B cell (primary cell): ENCODE data around the gene FBXO44. TPM values are rescaled to one million over a fixed set of nuclear protein-coding genes. Genes with fewer than 3 reads are reported as not detected.

Source experiments
- ATAC-seq: fragments of 200-7000 bp; cut with Tn5 transposase; one replicate; pipeline ENCODE4 v1.10.0; 2021; ENCODE audit warnings: low read depth, mild to moderate bottlenecking, moderate number of reproducible peaks, moderate library complexity
- CTCF ChIA-PET: fragments of 350-600 bp; sonication (Branson Sonifier 250); formaldehyde crosslinking; loops from one replicate; lab custom pipeline; 2021; ENCODE audit warnings: antibody characterized with exemption, inconsistent platforms; lab: Charles Lee
- POLR2A ChIA-PET: fragments of 350-600 bp; sonication (Branson Sonifier 250); formaldehyde crosslinking; loops from one replicate; lab custom pipeline; 2021; ENCODE audit warnings: antibody characterized with exemption; lab: Charles Lee
- DNase-seq: peaks from one replicate; pipeline ENCODE4 v3.0.0; 2013
- H2AFZ ChIP-seq: 2 replicates; pipeline ENCODE4 v1.6.1; 2012; ENCODE audit warnings: mild to moderate bottlenecking, low read depth, low read length; ENCODE audit not compliant: insufficient read depth, poor library complexity, severe bottlenecking
- H3K27ac ChIP-seq, 2 donors: 1 replicate in 1 of 2; 2 replicates in 1 of 2; pipeline ENCODE4 v1.5.1; 2012 to 2013; ENCODE audit warnings: low read length in 2 of 2, mild to moderate bottlenecking in 2 of 2, moderate library complexity in 1 of 2
- H3K27me3 ChIP-seq, 4 experiments: fragments of 200-600 bp in 1 of 4; sonication (generic) in 1 of 4; replicated peaks in 1 of 4; 1 replicate in 2 of 4; 2 replicates in 2 of 4; pipeline versions ENCODE4 v1.6.1 to v1.7.0; 2013 to 2016; ENCODE audit warnings: low read length in 3 of 4, mild to moderate bottlenecking in 2 of 4, mixed read lengths in 1 of 4, moderate library complexity in 1 of 4; ENCODE audit not compliant: insufficient read depth in 4 of 4, control insufficient read depth in 3 of 4; ENCODE audit errors: control extremely low read depth in 1 of 4
- H3K36me3 ChIP-seq, 2 experiments: replicated peaks in 1 of 2; 1 replicate in 1 of 2; 2 replicates in 1 of 2; pipeline versions ENCODE4 v1.6.1 to v1.7.1; 2013; ENCODE audit warnings: low read length in 1 of 2; ENCODE audit not compliant: insufficient read depth in 2 of 2, control insufficient read depth in 1 of 2; ENCODE audit errors: control extremely low read depth in 1 of 2, extremely low read depth in 1 of 2
- H3K4me1 ChIP-seq, 2 donors: fragments of 200-600 bp in 1 of 2; sonication (generic) in 1 of 2; 1 replicate in 1 of 2; 2 replicates in 1 of 2; pipeline versions ENCODE4 v1.5.1 to v1.6.1; 2013 to 2017; ENCODE audit warnings: low read length in 2 of 2; ENCODE audit not compliant: control insufficient read depth in 2 of 2, insufficient read depth in 2 of 2
- H3K4me2 ChIP-seq: replicated peaks from 2 replicates; pipeline ENCODE3; 2012; ENCODE audit warnings: mild to moderate bottlenecking, low read depth, low read length; ENCODE audit not compliant: poor library complexity, severe bottlenecking
- H3K4me3 ChIP-seq, 5 experiments: fragments of 200-600 bp in 1 of 5; sonication (generic) in 1 of 5; 1 replicate in 3 of 5; 2 replicates in 2 of 5; pipeline versions ENCODE4 v1.5.1 to v1.7.0; 2011 to 2016; ENCODE audit warnings: low read length in 4 of 5, mild to moderate bottlenecking in 4 of 5, low read depth in 2 of 5, control low read depth in 1 of 5, moderate library complexity in 1 of 5; ENCODE audit not compliant: insufficient read depth in 1 of 5; ENCODE audit errors: control extremely low read depth in 1 of 5, extremely low read depth in 1 of 5
- H3K79me2 ChIP-seq: fragments of 200-600 bp; sonication (generic); one replicate; pipeline ENCODE4 v1.6.0; 2016; ENCODE audit warnings: low read length; ENCODE audit not compliant: control insufficient read depth, insufficient read depth
- H3K9ac ChIP-seq: fragments of 200-600 bp; sonication (generic); 2 replicates; pipeline ENCODE4 v1.6.1; 2017; ENCODE audit warnings: mild to moderate bottlenecking, low read length, moderate library complexity
- H3K9me3 ChIP-seq, 3 donors: one replicate each; pipeline versions ENCODE4 v1.6.1 to v1.7.1; 2013; ENCODE audit warnings: low read length in 2 of 3; ENCODE audit not compliant: control insufficient read depth in 2 of 3, insufficient read depth in 1 of 3; ENCODE audit errors: control extremely low read depth in 1 of 3
- H4K20me1 ChIP-seq: 2 replicates; pipeline ENCODE4 v1.6.0; 2012; ENCODE audit warnings: mild to moderate bottlenecking, low read length; ENCODE audit not compliant: insufficient read depth, control insufficient read depth, poor library complexity, severe bottlenecking
- H3K27ac Mint-ChIP-seq: one replicate; pipeline ENCODE4 v1.8.0; 2021; ENCODE audit warnings: mixed read lengths
- H3K27me3 Mint-ChIP-seq: one replicate; pipeline ENCODE4 v1.8.0; 2021; ENCODE audit warnings: mixed read lengths
- H3K4me1 Mint-ChIP-seq: one replicate; pipeline ENCODE4 v1.8.0; 2021; ENCODE audit warnings: mixed read lengths
- H3K4me3 Mint-ChIP-seq: one replicate; pipeline ENCODE4 v1.8.0; 2021; ENCODE audit warnings: mixed read lengths
- H3K9me3 Mint-ChIP-seq: one replicate; pipeline ENCODE4 v1.8.0; 2022; ENCODE audit warnings: mixed read lengths; ENCODE audit not compliant: insufficient read depth
- CTCF ChIP-seq: fragments of 200-600 bp; IDR thresholded peaks from one replicate; pipeline ENCODE4 v1.8.0; 2022; ENCODE audit warnings: antibody characterized with exemption, mild to moderate bottlenecking
- EZH2 ChIP-seq: IDR thresholded peaks from 2 replicates; pipeline ENCODE4 v1.6.1; 2012; ENCODE audit warnings: borderline replicate concordance, low read depth, mild to moderate bottlenecking, moderate library complexity, low read length; ENCODE audit not compliant: insufficient read depth, poor library complexity, severe bottlenecking
- WGBS: methylation state at CpG from one replicate; pipeline ENCODE4 v1.1.5; 2013; ENCODE audit warnings: missing lambda C conversion rate; ENCODE audit not compliant: insufficient coverage; 5-methylcytosine and 5-hydroxymethylcytosine counted together
- intact Hi-C: fragments of 100-400 bp; cut with micrococcal nuclease; formaldehyde crosslinking; loops from one replicate; pipeline ENCODE4 v1.10.0; 2022
- polyA plus RNA-seq: library from polyadenylated mRNA; depleted of rRNA; stranded (reverse); fragments of >200 nt; gene quantifications from 2 replicates; pipeline ENCODE4 v1.2.3, GENCODE V29; 2012
- total RNA-seq, 2 donors: library from RNA; stranded (reverse); fragments of 120-200 nt in 1 of 2; gene quantifications; 1 replicate in 1 of 2; 2 replicates in 1 of 2; pipeline versions ENCODE4 v1.2.3 to v1.2.4, GENCODE V29; 2013 to 2022

Gene FBXO44
- total and polyA plus RNA-seq, 2 donors (not counting 1 experiment from before 2014, with no cell fraction given), result 61.5 to 101 TPM

DNA sequence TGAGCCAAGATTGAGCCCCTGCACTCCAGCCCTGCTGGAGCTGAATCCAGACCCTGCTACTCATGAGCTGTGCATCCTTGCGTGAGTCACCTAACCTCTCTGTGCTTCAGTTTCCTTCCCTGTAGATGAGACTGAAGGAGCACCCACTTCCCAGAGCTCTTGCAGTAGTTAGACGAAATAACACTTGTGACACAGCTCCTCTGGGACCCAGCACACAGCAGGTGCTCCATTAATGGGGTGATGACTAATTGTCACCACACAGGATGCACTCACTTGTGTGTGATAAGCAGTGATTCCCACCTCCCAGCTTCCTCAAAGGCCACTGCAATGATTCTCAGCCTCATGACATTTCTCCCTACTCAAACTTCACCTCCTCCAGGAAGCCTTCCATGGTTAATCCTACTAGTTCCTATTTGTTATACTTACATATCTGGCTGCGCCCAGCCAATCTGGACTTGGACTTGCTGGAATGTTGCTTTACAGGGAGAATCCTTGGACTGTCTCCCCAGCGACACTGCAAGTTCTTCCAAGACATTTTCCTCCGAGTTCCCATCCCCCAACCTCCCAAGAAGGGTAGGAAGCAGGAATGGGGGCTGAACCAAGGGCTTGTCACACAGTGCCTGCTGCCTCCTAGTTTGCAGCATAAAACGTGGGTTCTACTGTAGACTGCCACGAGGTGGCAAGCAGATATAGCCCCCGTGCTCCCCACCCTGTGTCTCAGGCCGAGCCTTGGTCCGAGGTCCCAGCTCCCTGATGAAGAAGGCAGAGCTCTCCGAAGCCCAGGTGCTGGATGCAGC is 54.1 kb downstream of the FBXO44 start:
- H3K27ac Mint-ChIP-seq, result no peak overlapping the region
- Histone ChIP-seq H3K79me2 (no peaks in the 10 kb centered on the region), H3K4me2 (no peak overlapping the region), H2AFZ (no peak overlapping the region), H3K4me1 (no peaks in the 10 kb centered on the region), H3K9me3 (no peaks in the 10 kb centered on the region), H4K20me1 (no peaks in the 10 kb centered on the region), H3K27ac (no peak overlapping the region), H3K9ac (no peak overlapping the region), H3K4me3 (no peak overlapping the region), H3K27me3 (peaks cover 0 to 6% (median 0%) of the 10 kb centered on the region in 4 experiments), H3K36me3 (no peaks in the 10 kb centered on the region)
- ChIA-PET CTCF (interaction anchor here (1.2 to 2.4 kb wide), 3 partner anchors 11 to 64 kb away, joined by 3 to 12 read pairs (median 7); no protein-coding TSS in a partner anchor), POLR2A (no interaction called here)
- intact Hi-C loops, result no loop called here
- no peak overlapping the region for H3K4me3 Mint-ChIP-seq
- DNase-seq, result no peak
- H3K4me1 Mint-ChIP-seq, result no peaks in the 10 kb centered on the region
- peaks cover 9% of the 10 kb centered on the region for H3K27me3 Mint-ChIP-seq
- H3K9me3 Mint-ChIP-seq, result no peaks in the 10 kb centered on the region
- ATAC-seq, result no peak
- no peak for TF ChIP-seq EZH2
- no peak for TF ChIP-seq CTCF
- WGBS, result 82% methylated on average over 10 of the region's 11 CpGs

DNA sequence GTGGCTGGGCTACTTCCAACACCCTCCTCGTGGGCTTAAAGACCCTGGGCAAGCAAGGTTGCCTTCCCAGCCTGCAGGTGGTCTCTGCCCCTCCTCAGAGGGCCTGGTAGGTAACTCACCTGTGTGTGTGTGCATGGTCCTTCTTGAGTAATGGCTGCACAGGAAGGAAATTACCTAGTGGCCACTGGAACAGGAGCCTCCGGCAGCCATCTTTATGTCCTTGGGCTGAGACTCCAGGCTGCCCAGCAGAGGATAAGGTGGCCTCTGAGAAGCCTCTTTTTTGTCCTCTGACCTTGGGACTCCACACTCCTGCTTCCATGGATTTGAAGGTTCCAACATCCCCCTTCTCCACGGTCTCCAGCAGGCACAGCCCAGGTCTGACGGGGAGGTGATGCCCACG is 56.8 kb downstream of the FBXO44 start:
- POLR2A ChIA-PET, result interaction anchor here (1.6 kb wide), 1 partner anchor 8 kb away, joined by 4 read pairs; no protein-coding TSS in a partner anchor
- H3K9me3 ChIP-seq, result no peaks in the 10 kb centered on the region
- no peak for ATAC-seq
- H3K4me1 Mint-ChIP-seq, result no peaks in the 10 kb centered on the region
- H3K79me2 ChIP-seq, result no peaks in the 10 kb centered on the region
- no peak for DNase-seq
- no peak for TF ChIP-seq EZH2
- no peak for TF ChIP-seq CTCF
- no peak overlapping the region for H2AFZ ChIP-seq
- H3K36me3 ChIP-seq, result no peaks in the 10 kb centered on the region
- intact Hi-C loops, result no loop called here
- no peak overlapping the region for H3K4me2 ChIP-seq
- H3K9ac ChIP-seq, result no peak overlapping the region
- 94% methylated on average over 4 of the region's 5 CpGs for WGBS
- no peak overlapping the region for H3K4me3 Mint-ChIP-seq
- H3K27me3 Mint-ChIP-seq, result peaks cover 6% of the 10 kb centered on the region
- H4K20me1 ChIP-seq, result no peaks in the 10 kb centered on the region
- H3K27ac Mint-ChIP-seq, result no peak overlapping the region
- H3K9me3 Mint-ChIP-seq, result no peaks in the 10 kb centered on the region
- H3K4me3 ChIP-seq, result no peak overlapping the region
- CTCF ChIA-PET, result interaction anchor here (0.7 to 2.5 kb wide), 6 partner anchors 8 to 67 kb away, joined by 3 to 12 read pairs (median 5); no protein-coding TSS in a partner anchor
- H3K4me1 ChIP-seq, result no peaks in the 10 kb centered on the region
- peaks cover 0 to 3% (median 0%) of the 10 kb centered on the region in 4 experiments for H3K27me3 ChIP-seq
- no peak overlapping the region for H3K27ac ChIP-seq
